Activated naive CD8-positive, alpha-beta T cell treated with anti-CD3 and anti-CD28 coated beads for 36 hours (primary cell): ENCODE results near the gene KCNK1. TPM values are rescaled to one million over a fixed set of nuclear protein-coding genes. Genes with fewer than 3 reads are reported as not detected.
A peak's percentile ranks its signal among the peaks of the same experiment; 100 is the strongest.
"Not testable (repeated sequence)": the region's sequence is repeated elsewhere in the genome, so short reads cannot be mapped to it uniquely, and the experiment has no call there.

ENCODE experiments used
- DNase-seq: peaks from one replicate; pipeline ENCODE4 v3.0.0; 2021
- H3K27ac Mint-ChIP-seq: one replicate; pipeline ENCODE4 v1.8.0; 2022; ENCODE audit warnings: mild to moderate bottlenecking, moderate library complexity, mixed read lengths
- H3K27me3 Mint-ChIP-seq: one replicate; pipeline ENCODE4 v1.8.0; 2022; ENCODE audit warnings: mild to moderate bottlenecking, mixed read lengths
- H3K36me3 Mint-ChIP-seq: one replicate; pipeline ENCODE4 v1.8.0; 2021; ENCODE audit warnings: mild to moderate bottlenecking, mixed read lengths
- H3K4me1 Mint-ChIP-seq: one replicate; pipeline ENCODE4 v1.8.0; 2021; ENCODE audit warnings: mixed read lengths
- H3K4me3 Mint-ChIP-seq: one replicate; pipeline ENCODE4 v1.8.0; 2022; ENCODE audit warnings: mild to moderate bottlenecking, moderate library complexity, mixed read lengths
- H3K9me3 Mint-ChIP-seq: one replicate; pipeline ENCODE4 v1.8.0; 2022; ENCODE audit warnings: mixed read lengths
- total RNA-seq, 2 experiments: library from RNA; stranded (reverse); gene quantifications; one replicate each; pipeline ENCODE4 v1.2.3, GENCODE V29; 2021

The KCNK1 gene
- total RNA-seq, 2 experiments from 2014 or later, result not detected

GRCh38 chr1:233598891-233599541 is 14.9 kb upstream of the KCNK1 start:
- Mint-ChIP-seq H3K36me3 (no peaks in the 10 kb centered on the region), H3K27ac (peak overlapping the region; percentile 56), H3K4me1 (peaks cover 7% of the 10 kb centered on the region), H3K27me3 (peaks cover 24% of the 10 kb centered on the region), H3K4me3 (no peak overlapping the region), H3K9me3 (no peaks in the 10 kb centered on the region)
- no peak for DNase-seq

- Mint-ChIP-seq H3K4me1 (peaks cover 7% of the 10 kb centered on the region), H3K4me3 (no peak overlapping the region)
- DNase-seq, result no peak
These were observed 14.3 kb upstream of the KCNK1 start for GRCh38 chr1:233599542-233600073.

GRCh38 chr1:233600488-233600887 is 13.4 kb upstream of the KCNK1 start:
- Mint-ChIP-seq H3K4me3 (no peak overlapping the region), H3K27me3 (peaks cover 21% of the 10 kb centered on the region), H3K27ac (no peak overlapping the region), H3K9me3 (peaks cover 2% of the 10 kb centered on the region), H3K4me1 (peaks cover 7% of the 10 kb centered on the region), H3K36me3 (no peaks in the 10 kb centered on the region)
- DNase-seq, result no peak

More at GRCh38 chr1:233599542-233600073, 14.3 kb upstream of the KCNK1 start:
- Mint-ChIP-seq H3K27me3 (peaks cover 24% of the 10 kb centered on the region), H3K36me3 (no peaks in the 10 kb centered on the region), H3K9me3 (peaks cover 2% of the 10 kb centered on the region), H3K27ac (no peak overlapping the region)

- H3K4me3 Mint-ChIP-seq, result no peak overlapping the region
- H3K36me3 Mint-ChIP-seq, result no peaks in the 10 kb centered on the region
- no peak for DNase-seq
- peaks cover 4% of the 10 kb centered on the region for H3K4me1 Mint-ChIP-seq
- H3K27ac Mint-ChIP-seq, result no peak overlapping the region
- peaks cover 2% of the 10 kb centered on the region for H3K9me3 Mint-ChIP-seq
- peaks cover 21% of the 10 kb centered on the region for H3K27me3 Mint-ChIP-seq
These were observed 10.4 kb upstream of the KCNK1 start for GRCh38 chr1:233603478-233603877.

- H3K36me3 Mint-ChIP-seq, result no peaks in the 10 kb centered on the region
- no peaks in the 10 kb centered on the region for H3K4me1 Mint-ChIP-seq
- H3K27me3 Mint-ChIP-seq, result peaks cover 24% of the 10 kb centered on the region
- DNase-seq, result no peak
- no peak overlapping the region for H3K27ac Mint-ChIP-seq
- H3K4me3 Mint-ChIP-seq, result no peak overlapping the region
- peaks cover 2% of the 10 kb centered on the region for H3K9me3 Mint-ChIP-seq
These were observed 8.7 kb upstream of the KCNK1 start for GRCh38 chr1:233605205-233605604.

- Mint-ChIP-seq H3K36me3 (no peaks in the 10 kb centered on the region), H3K27ac (no peak overlapping the region), H3K4me1 (no peaks in the 10 kb centered on the region), H3K4me3 (no peak overlapping the region), H3K27me3 (peaks cover 26% of the 10 kb centered on the region), H3K9me3 (peaks cover 2% of the 10 kb centered on the region)
- no peak for DNase-seq
These were observed 7.1 kb upstream of the KCNK1 start for GRCh38 chr1:233606813-233607212.

GRCh38 chr1:233607252-233608119 is 6.4 kb upstream of the KCNK1 start:
- Mint-ChIP-seq H3K27ac (no peak overlapping the region), H3K9me3 (peaks cover 2% of the 10 kb centered on the region), H3K27me3 (peaks cover 32% of the 10 kb centered on the region), H3K4me3 (no peak overlapping the region), H3K36me3 (no peaks in the 10 kb centered on the region), H3K4me1 (no peaks in the 10 kb centered on the region)
- no peak for DNase-seq

GRCh38 chr1:233608988-233609387 is 4.9 kb upstream of the KCNK1 start:
- H3K9me3 Mint-ChIP-seq, result peaks cover 2% of the 10 kb centered on the region
- no peaks in the 10 kb centered on the region for H3K36me3 Mint-ChIP-seq
- H3K4me1 Mint-ChIP-seq, result no peaks in the 10 kb centered on the region
- no peak overlapping the region for H3K27ac Mint-ChIP-seq
- H3K27me3 Mint-ChIP-seq, result peaks cover 39% of the 10 kb centered on the region
- no peak overlapping the region for H3K4me3 Mint-ChIP-seq
- no peak for DNase-seq

GRCh38 chr1:233609926-233610325 is 4.0 kb upstream of the KCNK1 start:
- Mint-ChIP-seq H3K27me3 (peaks cover 48% of the 10 kb centered on the region), H3K36me3 (no peaks in the 10 kb centered on the region), H3K27ac (no peak overlapping the region), H3K4me3 (no peak overlapping the region), H3K9me3 (no peaks in the 10 kb centered on the region), H3K4me1 (no peaks in the 10 kb centered on the region)
- no peak for DNase-seq

GRCh38 chr1:233610628-233611027 is 3.3 kb upstream of the KCNK1 start:
- Mint-ChIP-seq H3K36me3 (no peaks in the 10 kb centered on the region), H3K9me3 (no peaks in the 10 kb centered on the region), H3K4me1 (no peaks in the 10 kb centered on the region), H3K27me3 (peaks cover 55% of the 10 kb centered on the region), H3K4me3 (no peak overlapping the region), H3K27ac (no peak overlapping the region)
- no peak for DNase-seq

GRCh38 chr1:233611363-233611762 is 2.5 kb upstream of the KCNK1 start:
- not testable (repeated sequence) for H3K36me3 Mint-ChIP-seq, H3K4me1 Mint-ChIP-seq, H3K27ac Mint-ChIP-seq, H3K9me3 Mint-ChIP-seq, H3K4me3 Mint-ChIP-seq, DNase-seq
- peaks cover 61% of the 10 kb centered on the region for H3K27me3 Mint-ChIP-seq

- no peak overlapping the region for H3K4me3 Mint-ChIP-seq
- H3K9me3 Mint-ChIP-seq, result no peaks in the 10 kb centered on the region
- H3K4me1 Mint-ChIP-seq, result no peaks in the 10 kb centered on the region
- H3K27me3 Mint-ChIP-seq, result peaks cover 79% of the 10 kb centered on the region
- no peaks in the 10 kb centered on the region for H3K36me3 Mint-ChIP-seq
- DNase-seq, result no peak
- H3K27ac Mint-ChIP-seq, result no peak overlapping the region
These were observed 352 bp downstream of the KCNK1 start for GRCh38 chr1:233614173-233614742.

- peaks cover 75% of the 10 kb centered on the region for H3K27me3 Mint-ChIP-seq
- H3K9me3 Mint-ChIP-seq, result no peaks in the 10 kb centered on the region
- H3K36me3 Mint-ChIP-seq, result no peaks in the 10 kb centered on the region
- no peak overlapping the region for H3K27ac Mint-ChIP-seq
- H3K4me1 Mint-ChIP-seq, result no peaks in the 10 kb centered on the region
- H3K4me3 Mint-ChIP-seq, result no peak overlapping the region
- no peak for DNase-seq
These were observed 1.0 kb downstream of the KCNK1 start for GRCh38 chr1:233614743-233615521.

- no peak for DNase-seq
- Mint-ChIP-seq H3K9me3 (no peaks in the 10 kb centered on the region), H3K36me3 (no peaks in the 10 kb centered on the region), H3K27ac (no peak overlapping the region), H3K4me3 (no peak overlapping the region), H3K27me3 (peaks cover 73% of the 10 kb centered on the region), H3K4me1 (no peaks in the 10 kb centered on the region)
These were observed 1.7 kb downstream of the KCNK1 start for GRCh38 chr1:233615571-233615970.

GRCh38 chr1:233617025-233617424 is 3.1 kb downstream of the KCNK1 start:
- H3K36me3 Mint-ChIP-seq, result no peaks in the 10 kb centered on the region
- no peak overlapping the region for H3K27ac Mint-ChIP-seq
- DNase-seq, result no peak
- peaks cover 62% of the 10 kb centered on the region for H3K27me3 Mint-ChIP-seq
- H3K4me3 Mint-ChIP-seq, result no peak overlapping the region
- no peaks in the 10 kb centered on the region for H3K9me3 Mint-ChIP-seq
- no peaks in the 10 kb centered on the region for H3K4me1 Mint-ChIP-seq
